GM23248 (cell line): ENCODE measurements around the gene PKIB.

Source experiments
- EZH2 ChIP-seq: fragments of 200-600 bp; sonication (generic); IDR thresholded peaks from 2 replicates; pipeline ENCODE4 v1.6.1; 2018; ENCODE audit warnings: antibody characterized with exemption, mild to moderate bottlenecking; ENCODE audit not compliant: insufficient read depth, poor library complexity, severe bottlenecking
- EZH2phosphoT487 ChIP-seq: fragments of 200-600 bp; sonication (generic); IDR thresholded peaks from 2 replicates; pipeline ENCODE4 v1.6.1; 2018; ENCODE audit warnings: antibody characterized with exemption, moderate library complexity, mild to moderate bottlenecking, low read depth; ENCODE audit not compliant: insufficient read depth

DNA sequence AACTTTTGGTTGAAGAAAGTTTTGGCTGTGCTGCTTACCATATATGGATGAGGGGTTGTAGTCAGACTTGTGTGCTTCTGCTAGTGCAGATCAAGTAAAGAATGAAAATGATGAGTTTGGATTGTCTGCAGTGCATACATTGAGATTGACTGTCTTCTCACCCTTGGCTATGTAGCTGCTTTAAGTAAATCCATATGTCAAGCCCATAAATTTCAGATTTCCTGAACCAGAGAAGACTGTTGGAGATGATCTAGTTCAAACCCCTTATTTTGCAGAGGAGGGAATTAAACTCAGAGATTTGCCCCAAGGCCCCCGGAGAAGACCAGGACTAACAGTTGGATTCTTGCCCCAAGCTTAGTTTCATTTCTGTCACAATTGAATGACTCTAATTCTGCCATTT, 67.2 kb downstream of the PKIB start:
- TF ChIP-seq EZH2phosphoT487 = no peak
- no peak for TF ChIP-seq EZH2
